HPDE6-E6E7 (cell line): ENCODE data around the gene OR8B8.
"Not testable (repeated sequence)": the region's sequence is repeated elsewhere in the genome, so short reads cannot be mapped to it uniquely, and the experiment has no call there.

Experiments used
- DNase-seq: peaks from one replicate; pipeline ENCODE4 v3.0.0; 2011; ENCODE audit warnings: missing footprints; ENCODE audit errors: extremely low spot score

Gene OR8B8

GRCh38 chr11:124445646-124446150 lies at the start of gene OR8B8:
TSS of gene OR8B8 (minus strand) at chr11:124445696. CDS start at chr11:124441085, 4,611 bp downstream.
- DNase-seq = no peak

GRCh38 chr11:124493016-124493655 lies 47.6 kb upstream of the OR8B8 start:
- DNase-seq = no peak

- DNase-seq = no peak
These were observed 37.9 kb upstream of the OR8B8 start for GRCh38 chr11:124483422-124483821.

- no peak for DNase-seq
These were observed 37.1 kb upstream of the OR8B8 start for GRCh38 chr11:124482362-124483147.

GRCh38 chr11:124481365-124482323 lies 36.1 kb upstream of the OR8B8 start:
- DNase-seq = no peak

GRCh38 chr11:124479561-124479960 lies 34.1 kb upstream of the OR8B8 start:
- no peak for DNase-seq

- no peak for DNase-seq
These were observed 29.8 kb upstream of the OR8B8 start for GRCh38 chr11:124475265-124475664.

GRCh38 chr11:124474779-124475178 lies 29.3 kb upstream of the OR8B8 start:
- no peak for DNase-seq

- DNase-seq = no peak
These were observed 28.6 kb upstream of the OR8B8 start for GRCh38 chr11:124474079-124474478.

GRCh38 chr11:124473476-124473875 lies 28.0 kb upstream of the OR8B8 start:
- no peak for DNase-seq

- no peak for DNase-seq
These were observed 25.2 kb upstream of the OR8B8 start for GRCh38 chr11:124470561-124471227.

GRCh38 chr11:124467381-124467927 lies 22.0 kb upstream of the OR8B8 start:
- no peak for DNase-seq

- DNase-seq = no peak
These were observed 19.9 kb upstream of the OR8B8 start for GRCh38 chr11:124465368-124465767.

GRCh38 chr11:124463990-124464389 lies 18.5 kb upstream of the OR8B8 start:
- DNase-seq = no peak

GRCh38 chr11:124463324-124463723 lies 17.8 kb upstream of the OR8B8 start:
- no peak for DNase-seq

GRCh38 chr11:124460459-124460858 lies 15.0 kb upstream of the OR8B8 start:
- no peak for DNase-seq

GRCh38 chr11:124459379-124459778 lies 13.9 kb upstream of the OR8B8 start:
- DNase-seq = not testable (repeated sequence)

GRCh38 chr11:124454552-124454951 lies 9.1 kb upstream of the OR8B8 start:
- no peak for DNase-seq

- DNase-seq = no peak
These were observed 1.4 kb upstream of the OR8B8 start for GRCh38 chr11:124446916-124447315.

GRCh38 chr11:124442847-124443246 lies 2.6 kb downstream of the OR8B8 start:
- DNase-seq = no peak

- DNase-seq = no peak
These were observed 3.1 kb downstream of the OR8B8 start for GRCh38 chr11:124442442-124442841.
